Endothelial cell of umbilical vein (primary cell): Measurements from ENCODE around the gene PXMP2. TPM values are rescaled to one million over a fixed set of nuclear protein-coding genes. Genes with fewer than 3 reads are reported as not detected.
"Not testable (repeated sequence)": the region's sequence is repeated elsewhere in the genome, so short reads cannot be mapped to it uniquely, and the experiment has no call there.

Experiments used
- BruUV-seq: library from RNA; stranded (reverse); fragments of 400-500 nt; replicated peaks from 2 replicates; lab custom pipeline; 2021; lab: Mats Ljungman, UMichigan
- CTCF ChIA-PET: fragments of 300-600, 350-600 bp; sonication (Branson Sonifier 250); formaldehyde crosslinking; loops from one replicate; lab custom pipeline; 2021; ENCODE audit warnings: antibody characterized with exemption, inconsistent platforms; lab: Charles Lee
- POLR2A ChIA-PET: fragments of 300-600, 350-600 bp; sonication (Branson Sonifier 250); formaldehyde crosslinking; loops from one replicate; lab custom pipeline; 2021; ENCODE audit warnings: antibody characterized with exemption, inconsistent platforms; lab: Charles Lee
- DNase-seq: peaks from one replicate; pipeline ENCODE4 v3.0.0-alpha.2; 2011; ENCODE audit warnings: low read depth, low spot score
- FAIRE-seq: peaks from 2 replicates; lab custom pipeline; 2011; peaks lifted over from hg19 to GRCh38; lab: Jason Lieb, UNC
- H2AFZ ChIP-seq: 2 replicates; pipeline ENCODE4 v1.6.0; 2012; ENCODE audit warnings: low read depth, low read length, control low read depth, inconsistent platforms
- H3K27ac ChIP-seq: 2 replicates; pipeline ENCODE4 v1.5.1; 2011; ENCODE audit warnings: low read depth, mild to moderate bottlenecking, control low read depth, low read length, moderate library complexity; ENCODE audit not compliant: insufficient read depth
- H3K27me3 ChIP-seq, 2 experiments: 2 replicates each; pipeline versions ENCODE4 v1.6.0 to v1.6.1; 2011; ENCODE audit warnings: low read length in 2 of 2, mixed read lengths in 1 of 2; ENCODE audit not compliant: control insufficient read depth in 2 of 2, insufficient read depth in 2 of 2
- H3K36me3 ChIP-seq, 2 experiments: 2 replicates in 1 of 2; 3 replicates in 1 of 2; pipeline ENCODE4 v1.5.1; 2011; ENCODE audit warnings: low read length in 2 of 2, mild to moderate bottlenecking in 1 of 2, moderate library complexity in 1 of 2; ENCODE audit not compliant: control insufficient read depth in 2 of 2, insufficient read depth in 2 of 2; ENCODE audit errors: extremely low read depth in 1 of 2
- H3K4me1 ChIP-seq: 3 replicates; pipeline ENCODE4 v1.5.1; 2011; ENCODE audit warnings: mild to moderate bottlenecking, low read length; ENCODE audit not compliant: control insufficient read depth, insufficient read depth; ENCODE audit errors: extremely low read depth
- H3K4me2 ChIP-seq: 2 replicates; pipeline ENCODE4 v1.6.1; 2011; ENCODE audit warnings: low read length, control low read depth, mixed read lengths; ENCODE audit not compliant: insufficient read depth
- H3K4me3 ChIP-seq, 3 experiments: fragments of 200-600 bp in 1 of 3; sonication (generic), shearing (Covaris generic) in 1 of 3; replicated peaks in 1 of 3; 2 replicates each; pipeline ENCODE4 v1.5.1; 2011 to 2016; ENCODE audit warnings: control low read depth in 3 of 3, low read length in 3 of 3, mild to moderate bottlenecking in 2 of 3, inconsistent platforms in 1 of 3, low read depth in 1 of 3, moderate library complexity in 1 of 3; ENCODE audit not compliant: insufficient read depth in 1 of 3
- H3K79me2 ChIP-seq: 2 replicates; pipeline ENCODE4 v1.6.0; 2012; ENCODE audit warnings: low read length, inconsistent platforms; ENCODE audit not compliant: control insufficient read depth, insufficient read depth
- H3K9ac ChIP-seq: replicated peaks from 2 replicates; pipeline ENCODE3; 2011; ENCODE audit warnings: low read length, control low read depth; ENCODE audit not compliant: insufficient read depth; ENCODE audit errors: extremely low read depth
- H3K9me1 ChIP-seq: replicated peaks from 3 replicates; pipeline ENCODE4 v1.6.0; 2011; ENCODE audit warnings: mild to moderate bottlenecking, low read length; ENCODE audit not compliant: control insufficient read depth, insufficient read depth; ENCODE audit errors: extremely low read depth
- H3K9me3 ChIP-seq: replicated peaks from 2 replicates; pipeline ENCODE4 v1.5.1; 2012; ENCODE audit warnings: low read length, inconsistent platforms; ENCODE audit not compliant: control insufficient read depth, insufficient read depth
- H4K20me1 ChIP-seq: replicated peaks from 2 replicates; pipeline ENCODE3; 2011; ENCODE audit warnings: mild to moderate bottlenecking, low read length; ENCODE audit not compliant: control insufficient read depth, insufficient read depth; ENCODE audit errors: extremely low read depth
- CTCF ChIP-seq, 2 donors: IDR thresholded peaks; 1 replicate in 1 of 2; 2 replicates in 1 of 2; pipeline ENCODE4 v1.5.1; 2011; ENCODE audit warnings: low read length in 2 of 2, mild to moderate bottlenecking in 2 of 2, moderate library complexity in 2 of 2, control low read depth in 1 of 2, inconsistent platforms in 1 of 2, low read depth in 1 of 2; ENCODE audit not compliant: insufficient read depth in 1 of 2; ENCODE audit errors: extremely low read depth in 1 of 2
- EZH2 ChIP-seq: IDR thresholded peaks from 2 replicates; pipeline ENCODE4 v1.6.1; 2012; ENCODE audit warnings: borderline replicate concordance, low read depth, mild to moderate bottlenecking, moderate library complexity, low read length, inconsistent platforms; ENCODE audit not compliant: severe bottlenecking
- FOS ChIP-seq: IDR thresholded peaks from 2 replicates; pipeline ENCODE4 v1.6.1; 2011; ENCODE audit warnings: mild to moderate bottlenecking, low read length, moderate library complexity, borderline replicate concordance; ENCODE audit not compliant: insufficient read depth
- GATA2 ChIP-seq: IDR thresholded peaks from 2 replicates; pipeline ENCODE4 v1.7.0; 2011; ENCODE audit warnings: low read depth, mild to moderate bottlenecking, moderate library complexity, mixed read lengths, low read length; ENCODE audit not compliant: insufficient read length, insufficient read depth
- JUN ChIP-seq: IDR thresholded peaks from 2 replicates; pipeline ENCODE4 v1.6.1; 2011; ENCODE audit warnings: borderline replicate concordance, low read depth; ENCODE audit not compliant: insufficient read length, insufficient read depth
- MYC ChIP-seq: IDR thresholded peaks from one replicate; pipeline ENCODE4 v1.6.1; 2011; ENCODE audit warnings: mild to moderate bottlenecking, low read depth, low read length
- POLR2A ChIP-seq: IDR thresholded peaks from 2 replicates; pipeline ENCODE4 v1.6.1; 2012; ENCODE audit warnings: low read depth, mild to moderate bottlenecking, control low read depth, low read length
- POLR2AphosphoS5 ChIP-seq: IDR thresholded peaks from 2 replicates; pipeline ENCODE4 v1.6.1; 2012; ENCODE audit warnings: low read depth, mild to moderate bottlenecking, control low read depth, low read length, moderate library complexity; ENCODE audit not compliant: insufficient read depth
- dilution Hi-C: fragments of 300-500 bp; cut with MboI; formaldehyde crosslinking; loops from one replicate; pipeline ENCODE4 v1.15.0; 2019; ENCODE audit warnings: low sequenced_read_pairs; ENCODE audit not compliant: extremely low pct_ligation_motif_present
- intact Hi-C: fragments of 100-400 bp; cut with micrococcal nuclease; formaldehyde crosslinking; loops from one replicate; pipeline ENCODE4 v1.10.0; 2022
- polyA plus RNA-seq, 4 experiments: library from polyadenylated mRNA; depleted of rRNA in 3 of 4; stranded (reverse) in 3 of 4; unstranded in 1 of 4; fragments of >200 nt; gene quantifications; 2 replicates each; pipeline versions ENCODE4 v1.2.1 to v1.2.3, GENCODE V29; 2011 to 2012; ENCODE audit warnings: missing spikeins in 1 of 4
- total RNA-seq: library from RNA; stranded (reverse); gene quantifications from 2 replicates; pipeline ENCODE4 v1.2.3, GENCODE V29; 2021
- TF ChIP-seq, protein P1 (sequence below): IDR thresholded peaks from 2 replicates; pipeline ENCODE4 v1.6.1; 2011; ENCODE audit not compliant: insufficient read depth, insufficient read length

PXMP2 gene
- total and polyA plus RNA-seq, 2 donors (not counting 3 experiments of a cell fraction or from before 2014, with no cell fraction given) = 24.0 to 31.5 TPM

DNA sequence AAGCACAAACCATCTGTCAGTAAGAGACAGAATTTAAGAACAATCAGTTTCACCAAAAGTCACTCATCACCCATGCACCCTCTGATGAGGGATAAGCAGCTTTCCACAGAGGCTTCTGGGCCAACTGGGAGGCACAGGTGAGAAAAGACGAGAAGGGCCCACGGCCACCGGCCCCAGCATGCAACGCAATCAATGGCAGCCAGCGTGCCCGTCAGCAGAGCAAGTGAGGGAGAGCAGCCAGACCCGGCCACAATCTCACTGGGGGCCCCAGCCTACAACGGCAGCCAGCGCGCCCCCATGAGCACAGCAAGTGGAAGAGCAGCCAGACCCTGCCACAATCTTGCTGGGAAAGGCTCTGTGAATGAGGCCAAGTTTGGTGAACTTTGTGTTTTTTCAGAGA is 60.9 kb downstream of the PXMP2 start:
- no peak for DNase-seq
- H4K20me1 ChIP-seq = peaks cover 3% of the 10 kb centered on the region
- no peak for FAIRE-seq
- no peak overlapping the region for H3K4me3 ChIP-seq
- no peaks in the 10 kb centered on the region for H3K9me1 ChIP-seq
- no peak overlapping the region for H3K4me2 ChIP-seq
- peaks cover 50 to 51% of the 10 kb centered on the region in 2 experiments for H3K36me3 ChIP-seq
- CTCF ChIA-PET = no interaction called here
- peaks cover 49% of the 10 kb centered on the region for H3K79me2 ChIP-seq
- intact Hi-C loops (no loop called here), dilution Hi-C loops (no loop called here)
- H3K4me1 ChIP-seq = no peaks in the 10 kb centered on the region
- H3K27ac ChIP-seq = no peak overlapping the region
- no peak for TF ChIP-seq EZH2
- no peak for TF ChIP-seq GATA2
- no peak for TF ChIP-seq JUN
- no peak for TF ChIP-seq FOS
- no peak for TF ChIP-seq MYC
- TF ChIP-seq, protein P1, sequence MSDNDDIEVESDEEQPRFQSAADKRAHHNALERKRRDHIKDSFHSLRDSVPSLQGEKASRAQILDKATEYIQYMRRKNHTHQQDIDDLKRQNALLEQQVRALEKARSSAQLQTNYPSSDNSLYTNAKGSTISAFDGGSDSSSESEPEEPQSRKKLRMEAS = no peak
- no peak for TF ChIP-seq POLR2AphosphoS5
- TF ChIP-seq CTCF (IDR thresholded peaks at IDR 0.05; ENCODE audit: extremely low read depth in 1 of 2, insufficient read depth in 1 of 2, low read depth in 1 of 2, low read length in 2 of 2) = no peak
- no peak for TF ChIP-seq POLR2A
- POLR2A ChIA-PET = no interaction called here
- no peak overlapping the region for H2AFZ ChIP-seq
- no peak overlapping the region for H3K9ac ChIP-seq
- H3K9me3 ChIP-seq = no peaks in the 10 kb centered on the region
- no TSS peak for BruUV-seq
- H3K27me3 ChIP-seq = no peaks in the 10 kb centered on the region

DNA sequence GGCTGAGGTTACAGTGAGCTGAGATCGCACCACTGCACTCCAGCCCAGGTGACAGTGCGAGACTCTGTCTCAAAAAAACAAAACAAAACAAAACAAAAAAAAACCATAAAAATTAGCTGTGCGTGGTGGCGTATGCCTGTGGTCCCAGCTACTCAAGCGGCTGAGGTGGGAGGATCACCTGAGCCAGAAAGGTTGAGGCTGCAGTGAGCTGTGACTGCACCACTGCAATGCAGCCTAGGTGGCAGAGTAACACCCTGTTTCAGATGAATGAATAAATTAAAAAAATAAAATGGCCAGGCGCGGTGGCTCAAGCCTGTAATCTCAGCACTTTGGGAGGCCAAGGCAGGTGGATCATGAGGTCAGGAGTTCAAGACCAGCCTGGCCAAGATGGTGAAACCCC is 66.3 kb downstream of the PXMP2 start:
- BruUV-seq, H3K9me1 ChIP-seq, H3K27ac ChIP-seq, CTCF ChIA-PET, H3K9me3 ChIP-seq, H3K27me3 ChIP-seq, DNase-seq, intact Hi-C loops, H3K4me2 ChIP-seq, H2AFZ ChIP-seq, POLR2A ChIA-PET, H3K4me3 ChIP-seq, H3K4me1 ChIP-seq, FAIRE-seq, H3K9ac ChIP-seq, dilution Hi-C loops: not testable (repeated sequence)
- peaks cover 21 to 32% of the 10 kb centered on the region in 2 experiments for H3K36me3 ChIP-seq
- H3K79me2 ChIP-seq = peaks cover 70% of the 10 kb centered on the region
- H4K20me1 ChIP-seq = peaks cover 12% of the 10 kb centered on the region
